Panc1 (cell line): ENCODE measurements around the gene MYO7B.

Experiments
- POLR2AphosphoS5 ChIP-seq: IDR thresholded peaks from 2 replicates; pipeline ENCODE4 v1.6.1; 2012; ENCODE audit warnings: mild to moderate bottlenecking, low read depth, low read length, moderate library complexity
- TF ChIP-seq, protein P1 (sequence below): fragments of 450-650 bp; IDR thresholded peaks from 2 replicates; pipeline ENCODE4 v1.5.1; 2017; ENCODE audit warnings: mild to moderate bottlenecking
- TF ChIP-seq, protein P2 (sequence below), 2 experiments: IDR thresholded peaks; 2 replicates each; pipeline ENCODE4 v1.6.1; 2011 to 2012; ENCODE audit warnings: low read depth in 2 of 2, control low read depth in 1 of 2, low read length in 1 of 2, mild to moderate bottlenecking in 1 of 2, moderate library complexity in 1 of 2; ENCODE audit not compliant: insufficient read depth in 1 of 2

DNA sequence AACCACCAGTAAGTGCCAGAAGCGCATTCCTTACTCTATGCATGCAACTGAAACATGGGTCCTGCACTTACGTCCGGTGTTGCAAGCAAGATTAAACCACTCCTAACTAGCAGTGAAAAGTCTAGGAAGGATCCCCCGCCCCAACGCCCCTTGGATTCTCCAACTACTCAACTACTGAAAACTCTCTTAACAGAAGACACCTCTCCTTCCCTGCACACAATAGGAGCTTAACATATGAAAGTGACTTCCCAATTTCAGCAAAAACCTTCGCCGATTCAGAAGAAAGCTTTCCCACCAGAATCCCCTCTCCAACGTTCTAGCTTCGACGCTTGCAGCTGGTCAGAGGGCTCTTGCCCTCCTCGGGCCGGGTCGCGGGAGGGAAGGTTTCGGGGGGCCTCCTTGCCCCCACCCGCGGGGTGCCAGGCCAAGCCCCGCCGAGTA is 9.8 kb upstream of the MYO7B start:
- TF ChIP-seq, protein P1, sequence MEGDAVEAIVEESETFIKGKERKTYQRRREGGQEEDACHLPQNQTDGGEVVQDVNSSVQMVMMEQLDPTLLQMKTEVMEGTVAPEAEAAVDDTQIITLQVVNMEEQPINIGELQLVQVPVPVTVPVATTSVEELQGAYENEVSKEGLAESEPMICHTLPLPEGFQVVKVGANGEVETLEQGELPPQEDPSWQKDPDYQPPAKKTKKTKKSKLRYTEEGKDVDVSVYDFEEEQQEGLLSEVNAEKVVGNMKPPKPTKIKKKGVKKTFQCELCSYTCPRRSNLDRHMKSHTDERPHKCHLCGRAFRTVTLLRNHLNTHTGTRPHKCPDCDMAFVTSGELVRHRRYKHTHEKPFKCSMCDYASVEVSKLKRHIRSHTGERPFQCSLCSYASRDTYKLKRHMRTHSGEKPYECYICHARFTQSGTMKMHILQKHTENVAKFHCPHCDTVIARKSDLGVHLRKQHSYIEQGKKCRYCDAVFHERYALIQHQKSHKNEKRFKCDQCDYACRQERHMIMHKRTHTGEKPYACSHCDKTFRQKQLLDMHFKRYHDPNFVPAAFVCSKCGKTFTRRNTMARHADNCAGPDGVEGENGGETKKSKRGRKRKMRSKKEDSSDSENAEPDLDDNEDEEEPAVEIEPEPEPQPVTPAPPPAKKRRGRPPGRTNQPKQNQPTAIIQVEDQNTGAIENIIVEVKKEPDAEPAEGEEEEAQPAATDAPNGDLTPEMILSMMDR, result no peak
- TF ChIP-seq POLR2AphosphoS5, result no peak
- TF ChIP-seq, protein P2, sequence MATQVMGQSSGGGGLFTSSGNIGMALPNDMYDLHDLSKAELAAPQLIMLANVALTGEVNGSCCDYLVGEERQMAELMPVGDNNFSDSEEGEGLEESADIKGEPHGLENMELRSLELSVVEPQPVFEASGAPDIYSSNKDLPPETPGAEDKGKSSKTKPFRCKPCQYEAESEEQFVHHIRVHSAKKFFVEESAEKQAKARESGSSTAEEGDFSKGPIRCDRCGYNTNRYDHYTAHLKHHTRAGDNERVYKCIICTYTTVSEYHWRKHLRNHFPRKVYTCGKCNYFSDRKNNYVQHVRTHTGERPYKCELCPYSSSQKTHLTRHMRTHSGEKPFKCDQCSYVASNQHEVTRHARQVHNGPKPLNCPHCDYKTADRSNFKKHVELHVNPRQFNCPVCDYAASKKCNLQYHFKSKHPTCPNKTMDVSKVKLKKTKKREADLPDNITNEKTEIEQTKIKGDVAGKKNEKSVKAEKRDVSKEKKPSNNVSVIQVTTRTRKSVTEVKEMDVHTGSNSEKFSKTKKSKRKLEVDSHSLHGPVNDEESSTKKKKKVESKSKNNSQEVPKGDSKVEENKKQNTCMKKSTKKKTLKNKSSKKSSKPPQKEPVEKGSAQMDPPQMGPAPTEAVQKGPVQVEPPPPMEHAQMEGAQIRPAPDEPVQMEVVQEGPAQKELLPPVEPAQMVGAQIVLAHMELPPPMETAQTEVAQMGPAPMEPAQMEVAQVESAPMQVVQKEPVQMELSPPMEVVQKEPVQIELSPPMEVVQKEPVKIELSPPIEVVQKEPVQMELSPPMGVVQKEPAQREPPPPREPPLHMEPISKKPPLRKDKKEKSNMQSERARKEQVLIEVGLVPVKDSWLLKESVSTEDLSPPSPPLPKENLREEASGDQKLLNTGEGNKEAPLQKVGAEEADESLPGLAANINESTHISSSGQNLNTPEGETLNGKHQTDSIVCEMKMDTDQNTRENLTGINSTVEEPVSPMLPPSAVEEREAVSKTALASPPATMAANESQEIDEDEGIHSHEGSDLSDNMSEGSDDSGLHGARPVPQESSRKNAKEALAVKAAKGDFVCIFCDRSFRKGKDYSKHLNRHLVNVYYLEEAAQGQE (IDR thresholded peaks at IDR 0.05; ENCODE audit: insufficient read depth in 1 of 2, low read depth in 2 of 2, low read length in 1 of 2), result no peak
